ENCODE data around the gene ERC2. TPM values are rescaled to one million over a fixed set of nuclear protein-coding genes. Genes with fewer than 3 reads are reported as not detected.
A peak's percentile ranks its signal among the peaks of the same experiment; 100 is the strongest.

ERC2 gene
- total RNA-seq, 1 experiment from 2014 or later: 0.47 TPM

DNA sequence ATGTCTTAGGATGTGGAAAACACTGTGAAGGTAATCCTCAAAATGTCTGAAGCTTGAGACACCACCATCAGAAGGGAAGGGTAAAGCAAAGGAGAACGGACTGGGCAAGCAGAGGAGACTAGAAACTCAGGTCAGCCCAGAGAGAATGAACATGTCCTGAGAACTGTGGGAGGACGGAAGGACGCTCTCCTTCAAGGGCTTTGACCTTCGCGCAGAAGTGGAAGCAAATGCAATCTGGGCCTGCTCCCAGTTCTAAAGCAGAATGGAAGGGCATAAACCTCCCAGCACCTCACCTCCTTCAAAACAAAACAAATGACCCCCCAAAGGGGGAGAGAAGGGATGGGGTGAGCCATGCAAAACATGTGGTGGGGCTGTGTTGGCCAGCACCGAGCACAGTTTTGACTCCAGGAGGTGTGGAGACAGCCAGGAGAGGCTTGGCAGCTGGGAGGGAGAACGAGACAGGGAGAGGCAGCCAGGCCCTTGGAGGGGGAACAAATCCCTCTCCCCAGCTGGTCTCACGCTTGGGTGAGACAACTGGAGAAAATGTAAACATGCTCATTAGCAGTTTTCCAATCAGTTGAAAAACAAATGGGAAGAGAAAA lies 758.8 kb downstream of the ERC2 start:
- no peak for DNase-seq (ENCODE audit: extremely low read depth, low read depth)

DNA sequence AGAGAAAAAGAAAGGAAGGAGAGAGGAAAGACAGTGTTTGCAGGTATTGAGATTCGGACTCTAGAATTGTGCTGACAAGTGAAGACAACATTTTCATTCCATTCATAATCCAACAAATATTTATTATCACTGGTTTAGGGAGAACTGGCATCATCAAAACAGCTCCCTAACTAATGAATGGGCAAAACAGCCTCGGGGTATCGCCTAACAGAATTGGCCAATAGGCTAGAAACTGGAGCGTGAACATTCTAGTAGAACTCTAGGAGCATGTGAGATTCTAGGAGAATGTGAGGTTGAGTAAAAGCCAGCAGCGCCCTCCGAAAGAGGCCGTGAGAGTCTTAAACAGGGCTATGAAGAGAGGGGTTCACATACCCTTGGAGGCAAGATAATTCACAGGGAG lies 759.3 kb downstream of the ERC2 start:
- DNase-seq (ENCODE audit: extremely low read depth, low read depth): no peak

DNA sequence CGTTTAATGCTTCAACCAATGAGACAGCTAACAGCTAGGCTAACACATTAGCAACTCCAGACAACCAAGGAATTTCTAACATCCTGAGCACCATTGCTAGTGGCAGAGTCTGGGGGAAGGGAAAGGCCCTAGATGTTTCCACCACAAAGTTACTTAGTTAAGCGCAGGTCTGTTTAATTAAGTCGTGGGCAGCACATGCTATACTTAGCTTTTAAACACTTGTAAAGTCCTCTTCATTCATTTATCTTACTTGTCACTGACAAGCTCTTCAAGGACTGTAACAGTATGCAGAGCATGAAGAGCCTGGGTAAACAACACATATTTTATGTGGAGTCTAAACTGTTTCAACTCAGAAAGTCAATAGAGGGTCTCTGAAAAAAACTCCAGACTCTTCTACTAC lies 760.0 kb downstream of the ERC2 start:
- DNase-seq (ENCODE audit: extremely low read depth, low read depth): no peak

DNA sequence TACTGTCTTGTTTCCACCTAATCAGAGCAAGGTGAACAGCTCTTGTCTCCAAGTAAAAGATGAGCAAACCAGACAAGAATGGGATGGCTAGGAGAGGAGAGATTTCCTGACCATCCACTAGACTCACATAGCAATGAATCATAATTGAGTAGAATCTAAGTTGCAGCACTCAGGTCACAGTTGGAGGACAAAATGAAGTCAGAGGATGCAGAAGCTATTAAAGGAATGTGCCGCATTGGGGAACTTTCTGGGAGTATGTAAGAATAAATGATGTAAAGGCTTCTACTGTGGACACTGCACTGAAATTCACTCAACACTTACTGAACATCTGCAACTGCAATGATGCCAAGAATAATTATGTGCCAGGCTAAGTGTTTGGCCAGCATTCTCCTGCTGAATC lies 763.7 kb downstream of the ERC2 start:
- no peak for DNase-seq (ENCODE audit: extremely low read depth, low read depth)

DNA sequence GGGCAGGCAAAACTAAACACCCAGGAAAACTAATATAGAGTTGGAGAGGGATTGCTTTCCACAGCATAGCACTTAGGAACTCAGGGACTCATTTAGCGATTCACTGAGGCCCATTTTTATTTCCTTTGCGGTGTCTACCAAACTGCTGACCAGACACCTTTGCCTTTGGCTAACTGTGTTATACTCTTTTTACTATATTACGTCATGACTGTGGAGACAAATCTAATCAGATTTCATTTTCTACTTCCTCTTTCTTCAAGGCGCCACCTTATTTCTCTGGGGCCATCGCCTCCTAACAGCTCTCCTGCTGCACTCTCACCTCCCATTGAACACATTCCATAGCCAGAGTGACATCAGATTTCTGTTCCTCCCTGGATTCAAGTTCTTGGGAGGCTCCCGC lies 765.4 kb downstream of the ERC2 start:
- no peak for DNase-seq (ENCODE audit: extremely low read depth, low read depth)

DNA sequence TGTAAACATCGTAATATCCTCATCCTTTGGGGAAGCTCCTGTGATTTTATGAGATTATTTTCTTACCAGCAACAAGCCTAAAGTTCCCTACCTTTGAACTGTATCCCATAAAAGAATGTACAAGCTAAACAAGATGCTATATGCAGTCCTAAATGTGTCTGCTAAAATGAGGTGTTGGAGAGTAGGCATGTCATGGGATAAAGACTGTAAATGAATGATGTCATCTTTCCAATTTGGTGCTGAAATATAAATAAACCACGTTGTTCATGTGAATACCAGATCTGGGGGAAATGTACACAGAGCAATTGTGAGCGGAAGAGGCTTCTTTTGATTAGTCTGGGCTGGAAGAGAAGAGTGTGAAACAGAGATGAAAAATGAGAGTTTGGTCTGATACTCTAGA lies 766.3 kb downstream of the ERC2 start:
- no peak for DNase-seq (ENCODE audit: extremely low read depth, low read depth)

DNA sequence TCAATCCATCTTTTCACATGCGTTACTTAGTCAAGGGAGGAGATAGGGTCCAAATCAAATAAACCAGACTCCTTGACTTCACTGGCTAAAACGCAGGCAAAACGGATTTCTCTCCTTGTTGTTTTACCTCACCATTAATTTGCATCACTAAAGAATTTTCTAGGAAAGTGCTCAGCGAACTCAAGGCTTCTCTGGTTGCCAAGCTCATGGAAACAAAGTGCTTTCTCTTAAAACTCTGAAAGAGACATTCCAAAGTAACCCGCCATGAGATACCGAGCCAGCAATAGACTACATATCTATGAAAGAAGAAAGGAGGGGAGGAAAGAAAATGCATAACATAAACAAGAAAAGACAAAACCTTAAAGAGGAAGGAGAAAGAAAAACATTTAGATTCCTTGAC lies 769.4 kb downstream of the ERC2 start:
- DNase-seq (ENCODE audit: extremely low read depth, low read depth): no peak

DNA sequence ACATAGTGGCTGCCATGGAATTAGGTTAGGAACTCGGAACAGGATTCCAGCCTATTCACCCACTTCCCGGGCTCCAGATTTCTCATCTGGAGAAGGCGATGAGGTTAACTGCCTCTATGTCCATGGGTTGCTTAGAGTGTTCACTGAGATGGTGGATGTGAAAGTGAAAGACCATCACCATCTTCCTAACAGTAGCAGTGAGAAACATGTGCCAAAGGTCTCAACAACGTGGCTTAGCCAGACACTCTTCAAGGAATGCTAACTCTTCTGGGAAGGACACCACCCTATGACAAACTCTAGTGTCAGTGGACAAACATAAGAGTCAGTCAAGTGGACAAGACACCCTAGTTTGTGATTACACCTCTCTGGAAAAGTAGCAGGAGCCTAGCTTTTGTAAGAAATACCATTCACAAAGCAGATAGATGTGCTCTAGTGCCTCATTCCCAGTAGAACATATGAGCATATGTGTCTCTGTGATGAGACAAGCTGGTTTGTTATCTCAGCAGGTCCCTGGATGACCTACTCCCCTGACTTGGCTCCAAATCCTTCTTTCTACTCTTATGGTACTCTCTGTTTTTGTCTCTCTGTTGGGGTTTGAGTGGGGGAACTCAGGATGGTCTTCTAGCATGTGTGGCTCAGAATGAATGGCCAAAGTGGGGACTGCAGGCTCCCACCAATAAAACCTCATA lies 770.9 kb downstream of the ERC2 start:
- DNase-seq (ENCODE audit: extremely low read depth, low read depth): no peak

DNA sequence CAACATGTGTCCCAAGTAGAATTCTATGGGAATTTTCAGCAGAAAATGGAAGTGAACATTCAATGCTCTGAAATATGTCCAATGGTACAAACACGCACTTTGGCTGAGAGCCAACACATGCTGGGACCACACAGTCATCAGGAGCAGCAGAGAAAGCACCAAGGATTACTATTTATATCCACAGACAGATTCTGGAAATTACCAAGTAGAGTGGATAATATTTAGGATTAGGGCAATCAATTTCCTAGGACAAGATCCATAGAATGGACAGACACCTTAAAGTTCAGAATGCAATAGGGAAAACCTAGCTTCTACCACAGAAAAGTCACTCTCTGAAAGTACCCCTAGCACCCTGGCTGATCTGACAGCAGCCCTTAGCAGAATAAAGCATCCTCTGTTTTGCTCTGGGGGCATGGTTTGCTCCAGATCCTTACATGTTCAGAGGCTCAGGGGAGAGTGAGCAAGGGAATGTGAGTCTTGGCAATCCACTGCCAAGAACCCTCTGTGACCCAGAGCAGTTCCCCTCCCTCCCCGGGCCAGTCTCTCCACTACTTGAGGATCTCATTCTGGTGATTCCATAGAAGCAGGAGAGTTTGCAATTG lies 775.2 kb downstream of the ERC2 start:
- DNase-seq (ENCODE audit: extremely low read depth, low read depth): no peak

DNA sequence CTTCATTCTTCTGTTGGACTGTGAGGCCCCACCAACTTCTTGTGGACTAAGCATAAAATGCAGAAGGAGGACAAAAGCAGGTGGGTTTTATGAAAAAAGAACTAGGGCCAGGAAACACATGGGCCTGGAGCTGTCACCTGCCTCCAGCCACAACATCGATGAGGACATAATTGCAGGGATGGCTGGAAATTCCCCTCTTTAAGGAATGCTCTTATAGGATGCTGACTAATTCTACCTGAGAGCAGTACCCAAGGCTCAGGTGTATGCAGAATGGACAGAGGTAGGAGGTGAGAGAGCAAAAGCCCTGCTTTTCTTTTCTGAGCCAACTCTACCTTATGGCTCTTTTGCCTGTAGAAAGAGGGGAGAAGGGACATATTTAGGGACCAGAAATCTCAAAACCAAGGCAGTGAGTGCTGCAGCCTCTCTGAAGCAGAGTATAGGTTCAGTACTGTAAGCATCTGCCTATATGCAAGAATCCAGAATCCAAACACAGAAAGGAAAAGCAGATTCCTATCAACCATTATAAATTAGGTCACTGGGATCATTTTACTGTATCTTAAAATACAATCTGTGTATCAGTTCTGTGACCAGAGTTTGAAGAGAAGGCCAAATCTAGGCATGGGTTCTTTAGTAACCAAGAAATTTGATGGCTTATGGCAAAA lies 775.8 kb downstream of the ERC2 start:
- no peak for DNase-seq (ENCODE audit: extremely low read depth, low read depth)

DNA sequence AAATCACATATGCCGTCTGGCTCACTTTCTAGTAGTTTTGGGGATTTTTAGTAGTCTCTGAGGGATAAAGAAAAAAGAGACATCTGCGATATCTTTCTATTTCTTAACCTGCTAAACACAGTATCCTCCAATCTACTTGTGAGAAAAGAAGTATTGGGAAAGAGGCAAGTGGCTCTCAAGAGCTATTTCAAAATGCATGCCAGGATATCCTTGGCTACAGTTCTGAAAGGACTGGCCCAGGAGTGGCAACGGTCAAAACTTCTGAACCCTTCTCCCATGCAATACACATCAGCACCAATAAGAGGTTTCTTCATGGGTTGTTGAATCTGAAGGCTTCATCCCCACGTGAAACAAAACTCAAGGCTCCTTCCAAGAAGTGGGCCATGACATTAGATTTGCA lies 777.1 kb downstream of the ERC2 start:
- no peak for DNase-seq (ENCODE audit: extremely low read depth, low read depth)

DNA sequence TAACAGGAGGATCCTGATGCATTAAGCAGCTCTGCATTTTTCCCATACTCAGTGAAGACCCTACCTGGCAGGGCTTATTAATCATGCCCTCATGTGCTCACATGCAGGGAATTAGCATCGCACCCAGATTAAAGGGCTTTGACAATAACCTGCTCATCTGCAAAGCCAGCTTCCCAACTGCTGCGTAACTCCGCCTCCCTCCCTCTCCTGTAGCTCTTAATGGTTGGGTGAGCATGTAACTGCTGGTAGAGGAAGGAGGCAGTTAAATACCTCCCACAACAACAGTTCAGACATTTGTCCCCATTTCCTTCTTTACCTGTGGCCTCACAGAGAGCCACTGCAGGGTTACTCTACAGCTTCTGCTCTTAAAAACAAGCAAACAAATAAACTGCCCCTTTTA lies 777.5 kb downstream of the ERC2 start:
- DNase-seq (ENCODE audit: extremely low read depth, low read depth): no peak

DNA sequence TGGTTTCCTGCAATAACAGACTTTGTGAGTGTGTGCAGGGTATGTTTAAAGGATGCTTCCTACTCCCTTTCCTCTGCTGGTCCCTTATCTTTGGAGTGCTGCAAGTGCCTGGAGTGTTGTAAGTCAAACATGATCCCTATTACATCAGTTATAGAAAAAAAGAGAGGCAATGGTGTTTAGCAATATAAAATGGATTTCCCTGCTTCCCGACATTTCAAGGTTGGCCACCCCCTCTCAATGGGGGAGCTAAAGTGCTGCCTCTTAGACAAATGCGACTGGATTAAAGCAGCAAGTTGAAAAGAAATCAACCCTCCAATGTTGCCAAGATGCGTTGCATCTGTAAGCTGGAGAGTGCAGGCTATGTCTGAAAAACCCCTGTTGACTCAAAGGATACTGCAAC lies 778.1 kb downstream of the ERC2 start:
- no peak for DNase-seq (ENCODE audit: extremely low read depth, low read depth)

DNA sequence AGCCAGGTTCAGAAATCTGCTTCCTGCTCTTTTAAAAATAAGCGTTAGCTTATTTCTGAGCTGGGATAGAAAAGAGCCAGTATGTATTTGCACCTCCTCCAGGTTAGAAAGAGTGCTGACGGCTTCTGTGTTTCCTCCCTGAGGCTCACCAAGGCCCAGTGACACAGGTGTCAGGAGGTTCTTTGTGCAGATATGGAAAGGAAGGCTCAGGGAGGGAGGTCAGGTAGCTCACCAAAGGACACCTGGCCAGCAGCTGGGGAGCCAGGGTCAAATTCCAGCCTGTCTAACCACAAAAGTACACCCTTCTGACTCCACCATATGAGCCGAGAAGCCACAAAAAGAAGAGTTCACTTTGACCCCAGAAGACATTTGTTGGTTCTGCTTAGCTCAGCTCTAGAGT lies 780.1 kb downstream of the ERC2 start:
- no peak for DNase-seq (ENCODE audit: extremely low read depth, low read depth)

DNA sequence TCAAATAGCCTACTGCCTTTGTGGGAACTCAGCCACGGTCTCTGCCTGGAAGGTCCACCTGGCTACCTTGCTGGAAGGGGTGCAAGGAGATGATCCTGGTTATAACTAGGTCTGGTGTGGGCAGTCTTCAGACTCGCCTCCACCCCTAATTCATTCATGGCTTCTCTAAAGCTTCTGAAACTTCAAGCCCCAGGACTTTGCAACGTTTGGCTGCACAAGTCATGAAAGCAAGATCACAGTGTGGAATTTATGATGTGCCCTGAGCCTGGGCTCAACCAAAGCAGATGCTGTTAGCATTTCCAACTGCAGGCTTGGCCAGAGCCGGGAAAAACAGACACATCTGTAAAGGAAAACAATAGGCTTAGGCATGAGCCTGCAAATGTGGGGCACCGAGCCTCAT lies 780.7 kb downstream of the ERC2 start:
- DNase-seq (ENCODE audit: extremely low read depth, low read depth): no peak

DNA sequence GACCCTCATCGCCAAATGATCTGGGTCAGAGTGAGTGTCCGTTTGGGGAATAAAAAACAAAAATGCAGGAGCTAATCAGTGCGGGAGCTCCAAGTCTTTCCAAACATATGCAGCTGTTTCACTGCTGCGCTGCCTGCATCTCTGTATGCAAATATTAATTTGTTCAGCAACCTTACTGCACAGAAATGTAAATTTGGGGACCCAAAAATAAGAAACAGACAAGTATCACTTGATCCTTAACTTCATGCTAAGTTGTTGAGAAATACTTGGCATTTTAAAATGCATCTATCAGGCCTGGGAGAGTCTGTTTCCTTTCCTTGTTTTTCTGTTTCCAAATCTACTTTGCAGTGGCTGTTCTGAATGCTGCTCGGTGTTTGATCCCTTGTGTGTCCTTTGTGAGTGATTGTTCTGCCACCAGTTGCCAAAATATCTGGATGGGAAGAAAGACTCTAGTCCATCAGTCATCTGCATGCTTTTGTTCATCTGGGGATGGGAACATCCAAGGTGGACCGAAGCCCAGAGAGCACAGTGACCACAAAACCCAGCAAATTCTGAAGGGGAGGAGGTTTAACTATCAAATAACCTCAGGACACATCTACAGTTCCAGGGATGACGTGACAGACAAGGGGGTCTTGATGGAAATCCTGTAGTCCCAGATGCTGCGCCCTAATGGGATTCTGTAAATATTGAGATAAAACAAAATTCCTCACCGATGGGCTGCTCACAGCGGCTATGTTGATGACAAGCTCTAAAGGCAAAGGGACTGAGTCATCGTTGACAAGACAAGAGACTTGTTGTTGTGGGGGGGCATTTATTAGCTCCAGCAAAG lies 781.6 kb downstream of the ERC2 start:
- no peak for DNase-seq (ENCODE audit: extremely low read depth, low read depth)

DNA sequence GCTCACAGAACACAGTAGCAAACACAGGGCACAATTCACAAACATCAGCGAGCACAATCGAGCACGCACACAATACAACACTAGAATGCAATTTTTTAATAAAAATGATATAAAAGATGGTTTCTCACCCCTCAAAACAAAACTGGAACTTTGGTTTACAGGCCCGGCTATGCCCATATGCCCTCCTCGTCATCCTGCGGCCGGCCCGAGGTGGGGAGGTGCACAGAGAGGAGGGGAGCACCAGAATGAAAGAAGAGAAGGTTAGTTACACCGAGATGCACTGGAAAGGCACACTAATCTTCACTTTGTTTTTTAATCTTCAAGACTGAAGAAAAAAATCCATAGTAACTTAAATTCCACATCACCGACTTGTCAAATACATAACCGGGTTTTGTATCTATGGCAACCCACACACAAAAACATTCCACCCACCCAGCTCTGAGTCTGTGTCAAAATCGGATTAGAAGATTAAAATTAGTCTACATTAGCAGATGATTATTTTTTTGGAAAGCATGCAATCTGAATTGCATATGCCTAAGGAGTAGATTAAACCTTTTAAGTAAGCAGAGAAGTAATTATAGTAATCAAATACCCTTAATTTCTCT lies 784.5 kb downstream of the ERC2 start:
- no peak for DNase-seq (ENCODE audit: extremely low read depth, low read depth)

DNA sequence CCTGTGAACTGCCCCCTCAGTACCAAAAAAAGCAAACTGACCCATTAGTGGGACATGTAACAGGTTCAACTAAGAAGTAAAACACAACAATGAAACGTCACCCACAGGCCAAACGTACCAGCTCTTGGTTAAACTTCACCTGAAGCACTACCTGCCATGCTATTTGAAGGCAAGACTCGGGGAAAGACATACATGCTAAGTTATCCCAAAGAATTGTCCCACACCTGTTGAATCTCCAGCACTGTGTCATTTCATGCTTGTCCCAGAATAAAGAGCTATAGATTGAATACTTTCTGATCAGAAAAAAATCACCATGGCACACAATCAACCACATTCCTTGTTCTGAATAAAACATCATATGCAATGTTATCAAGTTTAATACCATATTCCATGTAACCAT lies 785.8 kb downstream of the ERC2 start:
- DNase-seq (ENCODE audit: extremely low read depth, low read depth): no peak

DNA sequence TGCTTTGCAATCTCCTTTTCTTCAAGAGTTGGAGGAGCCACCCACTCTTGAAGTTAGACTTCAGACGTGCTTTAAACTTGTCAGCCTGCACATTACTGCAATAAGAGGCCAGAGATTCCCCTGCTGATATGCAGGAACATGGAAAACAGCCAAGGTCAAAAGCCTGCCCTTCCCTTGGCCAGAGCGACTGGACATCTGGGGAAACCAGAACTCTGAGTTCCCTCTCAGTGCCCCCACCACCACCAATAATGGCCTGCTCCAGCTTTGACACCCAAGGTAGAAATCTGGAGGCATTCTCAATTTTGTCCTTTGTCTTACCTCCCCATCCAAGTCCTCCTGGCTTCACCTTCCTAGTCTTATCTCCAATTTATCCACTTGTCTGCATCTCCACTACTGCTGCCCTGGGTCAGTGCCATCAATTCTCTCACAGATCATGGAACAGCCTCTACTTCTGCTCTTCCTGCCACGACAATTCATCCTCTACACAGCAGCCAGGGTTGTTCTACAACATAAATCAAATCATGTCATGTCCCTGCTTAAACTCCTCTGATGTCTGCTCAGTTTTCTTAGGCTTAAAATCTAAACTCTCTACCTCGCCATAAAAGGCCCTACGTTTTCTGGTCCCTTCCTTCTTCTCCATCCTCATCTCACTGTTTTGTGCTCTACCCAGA lies 789.6 kb downstream of the ERC2 start:
- no peak for DNase-seq (ENCODE audit: extremely low read depth, low read depth)

DNA sequence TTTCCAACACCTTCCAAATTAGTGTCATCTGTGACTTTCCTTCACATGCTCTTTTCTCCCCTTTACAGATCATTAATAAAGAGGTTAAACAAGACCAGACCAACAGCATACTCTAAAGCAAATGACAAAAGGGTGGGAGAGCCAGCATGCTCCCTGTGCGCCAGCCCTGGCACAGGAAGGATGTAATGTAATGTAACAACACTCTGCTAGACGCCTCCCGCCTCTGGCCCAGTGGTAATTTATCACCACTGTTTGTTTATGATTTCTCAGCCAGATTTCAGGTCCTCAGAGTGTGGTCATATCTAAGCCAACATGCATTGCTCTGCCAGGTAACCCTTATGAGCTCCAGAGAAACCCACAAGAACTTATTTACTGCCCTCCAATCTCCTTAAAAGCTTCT lies 791.6 kb downstream of the ERC2 start:
- peak; percentile 4 for DNase-seq (ENCODE audit: extremely low read depth, low read depth)
